HG03378 (cell line): ENCODE data around the gene SOCS1.

ENCODE experiments used
- ATAC-seq: cut with Tn5 transposase; IDR thresholded peaks from one replicate; pipeline ENCODE4 v1.9.1; 2021; ENCODE audit warnings: mild to moderate bottlenecking, moderate library complexity; ENCODE audit not compliant: unreplicated experiment

The SOCS1 gene

GRCh38 chr16:11289202-11289601, 33.2 kb upstream of the SOCS1 start:
- ATAC-seq = no peak

GRCh38 chr16:11285842-11286241, 29.8 kb upstream of the SOCS1 start:
- ATAC-seq = no peak

- ATAC-seq = no peak
These were observed 27.8 kb upstream of the SOCS1 start for GRCh38 chr16:11283820-11284248.

GRCh38 chr16:11280616-11281522, 24.9 kb upstream of the SOCS1 start, which contains the start of gene PRM1:
Gene PRM1, minus strand, starts transcription at chr16:11281330. Its CDS starts 92 bp downstream, at chr16:11281238.
- ATAC-seq = no peak

- no peak for ATAC-seq
These were observed 23.0 kb upstream of the SOCS1 start for GRCh38 chr16:11278681-11279628.

- no peak for ATAC-seq
These were observed 21.8 kb upstream of the SOCS1 start for GRCh38 chr16:11277607-11278337.

- ATAC-seq = no peak
These were observed 21.0 kb upstream of the SOCS1 start for GRCh38 chr16:11276896-11277593.

- ATAC-seq = no peak
These were observed 20.3 kb upstream of the SOCS1 start, which contains the start of gene PRM2 for GRCh38 chr16:11276143-11276895. Gene PRM2, minus strand, starts transcription at chr16:11276480. Its CDS starts 110 bp downstream, at chr16:11276370.

- ATAC-seq = no peak
These were observed 19.0 kb upstream of the SOCS1 start for GRCh38 chr16:11274964-11275363.

- ATAC-seq = no peak
These were observed 17.8 kb upstream of the SOCS1 start for GRCh38 chr16:11273721-11274324.

- ATAC-seq = no peak
These were observed 17.1 kb upstream of the SOCS1 start, which contains the start of gene PRM3 for GRCh38 chr16:11272921-11273720. Gene PRM3, minus strand, starts transcription at chr16:11273629. Its CDS starts 34 bp downstream, at chr16:11273595.

GRCh38 chr16:11272484-11272883, 16.5 kb upstream of the SOCS1 start:
- ATAC-seq = no peak

- ATAC-seq = no peak
These were observed 15.6 kb upstream of the SOCS1 start for GRCh38 chr16:11271610-11272009.

GRCh38 chr16:11270602-11271162, 14.7 kb upstream of the SOCS1 start:
- ATAC-seq = no peak

- ATAC-seq = no peak
These were observed 12.9 kb upstream of the SOCS1 start, which contains the start of gene TNP2 for GRCh38 chr16:11268921-11269375. Gene TNP2, minus strand, starts transcription at chr16:11269325. Its CDS starts 63 bp downstream, at chr16:11269262.

- ATAC-seq = no peak
These were observed 9.1 kb upstream of the SOCS1 start for GRCh38 chr16:11265124-11265523.

GRCh38 chr16:11264155-11264832, 8.3 kb upstream of the SOCS1 start:
- no peak for ATAC-seq
